HG03066 (cell line): ENCODE results near the gene C7orf57.
"Not testable (repeated sequence)": the region's sequence is repeated elsewhere in the genome, so short reads cannot be mapped to it uniquely, and the experiment has no call there.

Source experiments
- ATAC-seq: cut with Tn5 transposase; IDR thresholded peaks from one replicate; pipeline ENCODE4 v1.9.1; 2021; ENCODE audit warnings: low read depth; ENCODE audit not compliant: unreplicated experiment

The C7orf57 gene

GRCh38 chr7:48033922-48034321, 1.4 kb upstream of the C7orf57 start:
- no peak for ATAC-seq

DNA sequence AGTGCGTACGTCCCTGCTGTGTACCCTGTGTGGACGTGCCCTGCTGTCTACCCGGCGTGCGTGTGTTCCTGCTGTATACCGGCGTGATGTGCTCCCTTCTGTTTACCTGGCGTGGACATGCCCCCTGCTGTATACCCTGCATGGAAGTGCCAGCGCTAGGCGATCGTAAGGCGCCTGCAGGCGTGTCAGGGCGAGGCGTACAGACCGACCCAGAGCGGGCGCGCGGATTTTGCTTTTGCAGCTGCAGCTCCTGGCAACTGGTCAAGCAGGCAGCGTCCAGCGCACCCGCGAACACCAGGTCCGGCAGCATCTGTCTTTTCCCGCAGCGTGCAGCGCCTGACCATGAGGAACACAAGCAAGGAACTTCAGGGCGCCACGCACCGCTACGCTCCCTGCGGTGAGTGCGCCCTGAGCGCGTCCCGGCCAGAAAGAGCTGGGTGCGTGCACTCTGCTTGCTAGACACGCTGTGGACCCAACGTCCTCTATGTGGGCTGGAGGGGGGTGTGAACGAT, 680 bp downstream of the C7orf57 start:
- ATAC-seq: no peak

GRCh38 chr7:48038815-48039506, 3.6 kb downstream of the C7orf57 start:
- no peak for ATAC-seq

- no peak for ATAC-seq
These were observed 5.8 kb downstream of the C7orf57 start for GRCh38 chr7:48040944-48041652.

- ATAC-seq: no peak
These were observed 6.3 kb downstream of the C7orf57 start for GRCh38 chr7:48041653-48041970.

GRCh38 chr7:48042216-48042615, 6.9 kb downstream of the C7orf57 start:
- ATAC-seq: no peak

DNA sequence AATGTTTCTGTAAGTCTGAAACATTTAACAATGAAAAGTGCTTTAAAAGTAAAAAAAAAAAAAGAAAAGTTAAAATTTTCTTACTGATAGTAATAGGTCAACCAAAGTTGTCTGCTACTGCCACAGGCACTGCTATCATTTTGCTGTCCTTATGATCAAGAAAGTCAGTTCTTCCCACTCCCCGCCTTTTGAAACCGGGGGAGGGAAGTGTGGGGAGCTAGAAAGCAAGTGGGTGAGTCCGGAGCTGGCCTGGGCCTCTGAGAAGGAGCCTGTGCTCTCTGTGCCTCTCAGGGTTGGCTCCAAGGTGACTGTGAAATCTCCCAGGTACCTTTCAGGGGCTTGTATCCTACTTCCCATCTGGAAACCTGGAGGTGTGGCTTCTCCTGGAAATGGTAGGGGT, 7.3 kb downstream of the C7orf57 start:
- no peak for ATAC-seq

- ATAC-seq: no peak
These were observed 9.9 kb downstream of the C7orf57 start for GRCh38 chr7:48045195-48045765.

DNA sequence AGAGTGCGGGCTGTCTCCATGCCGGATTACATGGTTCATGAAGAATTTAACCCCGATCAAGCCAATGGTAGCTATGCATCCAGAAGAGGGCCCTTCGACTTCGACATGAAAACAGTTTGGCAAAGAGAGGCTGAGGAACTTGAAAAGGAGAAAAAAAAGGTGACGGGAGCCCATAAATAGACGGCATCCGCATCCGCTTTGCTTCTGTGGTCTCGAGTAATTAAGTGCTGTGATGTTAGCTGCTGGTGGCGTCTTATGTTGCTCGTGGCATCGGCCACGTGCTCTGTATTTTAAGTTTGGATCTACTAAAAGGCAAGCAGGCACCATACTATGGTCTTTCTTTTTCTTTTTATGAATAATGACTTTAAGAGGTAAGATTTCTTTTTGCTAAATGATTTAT, 11.1 kb downstream of the C7orf57 start:
- no peak for ATAC-seq

DNA sequence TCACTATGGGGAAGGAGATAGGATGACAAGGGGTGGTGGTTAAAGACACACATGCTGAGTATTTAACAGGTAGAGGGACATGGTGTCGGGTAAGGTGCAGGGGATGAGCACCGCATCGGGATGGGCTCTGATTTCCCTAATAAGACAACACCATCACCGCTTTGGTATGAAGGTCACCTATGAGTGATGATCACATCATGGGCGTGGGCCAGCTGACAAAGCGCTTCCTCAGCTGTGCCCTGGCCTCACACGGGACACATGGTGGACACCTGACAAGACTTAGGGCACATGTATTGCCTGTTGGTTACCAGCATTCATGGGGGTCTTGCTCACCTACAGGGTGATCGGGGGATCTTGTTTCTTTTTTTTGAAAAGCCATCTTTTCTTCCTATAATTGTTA, 12.8 kb downstream of the C7orf57 start:
- no peak for ATAC-seq

- no peak for ATAC-seq
These were observed 14.5 kb downstream of the C7orf57 start for GRCh38 chr7:48049850-48050249.

DNA sequence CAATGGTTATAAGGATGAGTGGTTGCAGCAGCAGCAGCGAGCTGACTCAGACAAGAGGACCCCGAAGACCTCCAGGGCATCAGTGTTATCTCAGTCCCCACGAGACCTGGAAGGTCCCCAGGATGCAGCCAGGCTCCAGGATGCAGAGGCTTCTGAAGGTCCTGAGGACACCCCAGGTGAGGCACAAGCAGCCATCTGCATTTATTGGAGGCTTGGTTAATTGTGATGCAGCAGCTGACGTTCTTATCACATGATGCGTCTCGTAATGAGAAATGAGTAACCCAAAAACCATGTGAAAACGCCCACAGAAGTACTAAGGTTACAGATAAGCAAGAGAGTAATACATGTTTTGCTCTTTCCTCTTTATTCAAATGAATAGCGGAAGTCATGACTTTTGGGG, 17.4 kb downstream of the C7orf57 start:
- ATAC-seq: no peak

GRCh38 chr7:48053736-48054135, 18.4 kb downstream of the C7orf57 start:
- ATAC-seq: no peak

GRCh38 chr7:48058990-48059389, 23.6 kb downstream of the C7orf57 start:
- no peak for ATAC-seq

DNA sequence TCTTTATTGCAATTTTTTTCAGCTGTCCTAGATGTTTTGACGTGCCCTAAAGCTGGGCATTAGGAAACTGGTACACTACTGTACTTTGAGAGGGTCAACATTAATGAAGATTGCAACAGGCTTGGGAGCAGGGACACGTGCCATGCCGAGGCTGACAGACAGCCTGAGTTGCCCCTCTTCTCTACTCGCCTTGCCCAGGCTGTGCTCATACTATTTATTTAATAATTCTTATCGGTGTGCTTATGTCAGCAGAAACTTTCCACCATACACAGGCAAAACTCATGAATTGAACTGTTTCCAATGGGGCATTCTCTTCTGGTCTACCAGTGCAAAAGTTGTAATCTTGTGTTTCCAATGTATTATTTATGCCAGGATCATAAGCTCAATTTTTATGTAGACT, 24.4 kb downstream of the C7orf57 start:
- ATAC-seq: no peak

DNA sequence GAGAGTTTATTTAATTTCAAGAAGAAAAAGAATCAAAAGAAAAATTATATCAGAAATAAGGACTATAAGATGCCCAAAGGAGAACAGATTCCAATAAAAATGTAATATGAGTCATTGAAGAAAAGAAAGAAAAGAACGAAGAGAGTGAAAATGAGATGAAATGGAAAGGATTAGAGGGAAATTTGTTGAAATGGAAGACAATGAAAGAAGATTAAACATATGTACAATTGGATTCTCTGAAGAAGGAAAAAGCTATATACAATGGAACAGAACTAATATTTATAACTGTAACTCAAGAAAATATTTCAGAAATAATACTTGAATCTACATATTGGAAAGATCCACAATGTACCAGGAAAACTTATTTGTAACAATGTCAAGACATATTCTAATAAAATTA, 28.6 kb downstream of the C7orf57 start:
- ATAC-seq: no peak

DNA sequence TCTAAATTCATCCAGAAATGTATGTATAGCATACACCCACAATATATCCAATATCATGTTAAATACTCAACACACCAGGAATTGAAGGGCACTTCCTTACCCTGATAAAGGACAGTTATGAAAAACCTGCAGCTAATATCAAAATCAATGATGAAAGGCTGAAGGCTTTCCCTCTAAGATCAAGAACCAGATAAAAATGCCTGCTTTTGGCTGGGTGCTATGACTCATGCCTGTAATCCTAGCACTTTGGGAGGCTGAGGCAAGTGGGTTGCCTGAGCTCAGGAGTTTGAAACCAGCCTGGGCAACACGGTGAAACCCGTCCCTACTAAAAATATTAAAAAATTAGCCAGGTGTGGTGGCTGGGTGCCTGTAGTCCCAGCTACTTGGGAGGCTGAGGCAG, 32.1 kb downstream of the C7orf57 start:
- no peak for ATAC-seq

- no peak for ATAC-seq
These were observed 38.9 kb downstream of the C7orf57 start for GRCh38 chr7:48074204-48074654.

DNA sequence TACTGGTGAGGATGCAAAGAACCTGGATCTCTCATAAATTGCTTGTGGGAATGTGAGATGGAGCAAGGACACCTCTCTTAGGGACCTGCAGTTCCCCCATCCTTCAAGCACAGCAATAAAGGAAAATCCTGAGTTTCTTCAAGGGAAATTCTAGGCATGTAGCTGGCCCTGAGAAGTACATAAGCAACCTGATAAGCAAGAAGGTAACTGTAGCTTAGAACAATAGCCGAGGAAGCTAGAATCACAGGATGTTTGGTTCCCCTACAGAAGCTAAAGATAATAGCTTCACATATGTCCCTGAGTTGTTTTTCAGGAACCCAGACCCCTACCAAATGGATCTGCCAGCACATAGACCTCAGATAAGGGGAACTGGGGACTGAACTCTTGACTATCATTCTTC, 42.1 kb downstream of the C7orf57 start:
- ATAC-seq: no peak

- no peak for ATAC-seq
These were observed 43.1 kb downstream of the C7orf57 start for GRCh38 chr7:48078470-48078869.

DNA sequence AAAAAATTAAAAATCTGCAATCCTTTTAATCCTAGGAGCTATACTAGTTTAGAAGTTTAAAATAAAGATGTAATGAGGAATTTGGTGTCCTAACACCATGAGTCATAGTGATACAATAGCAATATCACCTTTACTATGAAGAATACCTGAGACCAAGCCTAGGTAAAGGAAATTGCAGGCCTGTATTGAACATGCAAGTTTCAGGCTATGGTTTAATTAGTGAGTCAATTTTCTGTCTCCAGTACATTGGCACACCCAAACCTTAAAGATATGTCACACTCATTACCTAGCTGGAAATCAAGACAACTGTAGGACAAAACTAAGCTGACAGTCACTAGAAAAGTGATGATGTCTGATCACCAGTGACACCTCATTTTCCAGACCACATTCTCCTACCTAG, 47.0 kb downstream of the C7orf57 start:
- not testable (repeated sequence) for ATAC-seq
